ENCODE results near the gene SPECC1L. TPM values are rescaled to one million over a fixed set of nuclear protein-coding genes. Genes with fewer than 3 reads are reported as not detected.

Gene SPECC1L
- total RNA-seq, 1 donor from 2014 or later: 173 TPM

DNA sequence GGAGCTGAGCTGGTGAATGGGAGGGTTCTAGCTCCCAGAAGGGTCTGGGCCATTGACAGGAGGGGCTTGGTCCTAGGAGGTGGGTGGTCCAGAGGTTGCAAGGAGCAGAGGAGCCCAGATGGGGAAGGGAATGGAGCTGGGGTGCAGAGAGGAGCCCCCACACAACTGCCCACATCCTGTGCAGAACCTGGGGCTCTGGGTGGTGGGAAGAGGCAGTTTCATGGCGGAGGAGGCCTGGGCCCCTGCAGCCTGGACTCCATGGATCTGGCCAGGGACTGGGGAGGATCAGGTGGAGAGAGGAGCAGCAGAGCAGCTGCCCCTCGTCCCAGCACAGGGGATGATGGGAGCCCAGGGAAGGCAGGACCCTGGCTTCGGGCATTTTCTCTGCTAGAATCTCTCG is 155.8 kb downstream of the SPECC1L start:
- no peak for DNase-seq
- Mint-ChIP-seq H3K36me3 (ENCODE audit: unreplicated experiment) (peaks cover 7% of the 10 kb centered on the region), H3K27ac (ENCODE audit: unreplicated experiment) (no peak overlapping the region), H3K4me3 (ENCODE audit: unreplicated experiment) (no peak overlapping the region), H3K4me1 (ENCODE audit: low read depth, unreplicated experiment) (peaks cover 15% of the 10 kb centered on the region), H3K27me3 (ENCODE audit: unreplicated experiment) (peaks cover 27% of the 10 kb centered on the region), H3K9me3 (ENCODE audit: unreplicated experiment) (peaks cover 17% of the 10 kb centered on the region)
- TF ChIP-seq, protein P1, sequence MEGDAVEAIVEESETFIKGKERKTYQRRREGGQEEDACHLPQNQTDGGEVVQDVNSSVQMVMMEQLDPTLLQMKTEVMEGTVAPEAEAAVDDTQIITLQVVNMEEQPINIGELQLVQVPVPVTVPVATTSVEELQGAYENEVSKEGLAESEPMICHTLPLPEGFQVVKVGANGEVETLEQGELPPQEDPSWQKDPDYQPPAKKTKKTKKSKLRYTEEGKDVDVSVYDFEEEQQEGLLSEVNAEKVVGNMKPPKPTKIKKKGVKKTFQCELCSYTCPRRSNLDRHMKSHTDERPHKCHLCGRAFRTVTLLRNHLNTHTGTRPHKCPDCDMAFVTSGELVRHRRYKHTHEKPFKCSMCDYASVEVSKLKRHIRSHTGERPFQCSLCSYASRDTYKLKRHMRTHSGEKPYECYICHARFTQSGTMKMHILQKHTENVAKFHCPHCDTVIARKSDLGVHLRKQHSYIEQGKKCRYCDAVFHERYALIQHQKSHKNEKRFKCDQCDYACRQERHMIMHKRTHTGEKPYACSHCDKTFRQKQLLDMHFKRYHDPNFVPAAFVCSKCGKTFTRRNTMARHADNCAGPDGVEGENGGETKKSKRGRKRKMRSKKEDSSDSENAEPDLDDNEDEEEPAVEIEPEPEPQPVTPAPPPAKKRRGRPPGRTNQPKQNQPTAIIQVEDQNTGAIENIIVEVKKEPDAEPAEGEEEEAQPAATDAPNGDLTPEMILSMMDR (IDR thresholded peaks at IDR 0.05; ENCODE audit: partially characterized antibody, unreplicated experiment): no peak

DNA sequence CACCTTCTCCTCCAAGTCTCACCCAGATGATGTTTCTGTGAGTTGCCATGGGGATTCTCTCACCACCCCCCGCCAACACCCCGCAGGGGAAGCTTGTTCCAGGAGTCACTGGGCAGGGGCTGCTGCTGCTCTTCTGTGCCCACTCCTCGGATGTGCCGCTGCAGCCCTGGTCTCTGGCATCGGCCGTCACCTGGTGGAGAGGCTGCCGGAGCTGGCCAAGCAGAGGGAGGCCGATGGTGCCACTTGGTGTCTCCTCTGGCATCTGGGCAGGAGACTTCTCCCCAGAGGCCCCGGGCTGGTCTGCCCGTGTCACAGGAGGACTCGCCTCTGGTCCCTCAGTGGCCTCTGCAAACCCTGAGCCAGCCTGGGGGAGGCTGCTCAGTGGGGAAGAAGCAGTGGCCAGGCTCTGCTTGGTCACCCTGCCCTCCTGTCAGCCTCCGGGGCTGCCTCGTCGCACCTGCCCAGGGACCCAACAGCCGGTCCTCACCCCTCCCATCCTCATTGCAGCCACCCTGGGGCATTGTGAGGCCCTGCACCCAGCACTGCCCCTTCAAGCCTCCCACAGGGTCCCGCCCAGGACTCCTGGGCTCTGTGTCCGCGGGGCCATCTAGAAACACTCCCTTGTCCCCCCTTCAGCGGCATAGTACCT is 156.3 kb downstream of the SPECC1L start:
- H3K36me3 Mint-ChIP-seq (ENCODE audit: unreplicated experiment): peaks cover 7% of the 10 kb centered on the region
- H3K9me3 Mint-ChIP-seq (ENCODE audit: unreplicated experiment): peaks cover 17% of the 10 kb centered on the region
- TF ChIP-seq, protein P1 (IDR thresholded peaks at IDR 0.05; ENCODE audit: partially characterized antibody, unreplicated experiment): no peak
- peaks cover 20% of the 10 kb centered on the region for H3K4me1 Mint-ChIP-seq (ENCODE audit: low read depth, unreplicated experiment)
- peak; percentile 18 for DNase-seq
- no peak overlapping the region for H3K4me3 Mint-ChIP-seq (ENCODE audit: unreplicated experiment)
- no peak overlapping the region for H3K27ac Mint-ChIP-seq (ENCODE audit: unreplicated experiment)
- peaks cover 27% of the 10 kb centered on the region for H3K27me3 Mint-ChIP-seq (ENCODE audit: unreplicated experiment)

DNA sequence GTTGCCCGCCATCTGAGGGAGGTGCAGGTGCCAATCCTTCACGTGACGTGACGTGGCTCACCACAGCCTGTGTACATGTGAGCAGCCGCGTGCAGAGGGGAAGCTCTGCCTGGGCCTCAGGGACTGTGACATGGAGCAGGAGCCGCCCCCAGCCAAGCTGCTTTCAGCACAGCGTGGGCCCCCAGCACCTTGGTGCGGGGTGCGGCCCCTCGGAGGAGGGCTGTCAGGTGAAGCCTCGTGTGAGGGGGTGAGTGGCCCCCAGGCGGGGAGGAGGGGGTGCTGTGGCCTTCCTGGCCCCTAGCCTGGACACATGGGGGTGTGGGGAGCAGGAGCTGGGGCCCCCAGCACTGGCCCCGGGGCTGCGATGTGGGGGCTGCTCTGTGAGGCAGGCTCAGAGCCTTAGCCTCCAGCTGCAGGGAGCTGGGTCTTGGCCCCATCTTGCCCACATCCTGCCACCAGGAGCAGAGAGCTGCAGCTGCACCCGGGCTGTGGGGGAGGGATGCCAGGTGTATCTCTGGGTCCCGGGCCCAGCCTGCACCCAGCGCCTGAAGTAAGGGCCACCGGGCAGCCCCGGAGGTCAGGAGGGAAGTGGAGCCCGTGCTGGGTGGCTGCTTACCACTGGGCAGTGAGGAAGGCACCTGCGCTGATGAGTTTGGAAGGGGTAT is 157.0 kb downstream of the SPECC1L start, which contains the start of gene ADORA2A:
TSS of gene ADORA2A (plus strand) at position 100 of the 665 bp plus-strand sequence. CDS start 5,806 bp downstream, outside the sequence.
- DNase-seq: peak; percentile 18
- Mint-ChIP-seq H3K4me3 (ENCODE audit: unreplicated experiment) (peak within 1 kb of the TSS; percentile 18), H3K9me3 (ENCODE audit: unreplicated experiment) (peaks cover 17% of the 10 kb centered on the region), H3K27me3 (ENCODE audit: unreplicated experiment) (peaks cover 26% of the 10 kb centered on the region), H3K27ac (ENCODE audit: unreplicated experiment) (peak within 1 kb of the TSS; percentile 92), H3K4me1 (ENCODE audit: low read depth, unreplicated experiment) (peaks cover 20% of the 10 kb centered on the region), H3K36me3 (ENCODE audit: unreplicated experiment) (peaks cover 7% of the 10 kb centered on the region)
- TF ChIP-seq, protein P1 (IDR thresholded peaks at IDR 0.05; ENCODE audit: partially characterized antibody, unreplicated experiment): no peak

DNA sequence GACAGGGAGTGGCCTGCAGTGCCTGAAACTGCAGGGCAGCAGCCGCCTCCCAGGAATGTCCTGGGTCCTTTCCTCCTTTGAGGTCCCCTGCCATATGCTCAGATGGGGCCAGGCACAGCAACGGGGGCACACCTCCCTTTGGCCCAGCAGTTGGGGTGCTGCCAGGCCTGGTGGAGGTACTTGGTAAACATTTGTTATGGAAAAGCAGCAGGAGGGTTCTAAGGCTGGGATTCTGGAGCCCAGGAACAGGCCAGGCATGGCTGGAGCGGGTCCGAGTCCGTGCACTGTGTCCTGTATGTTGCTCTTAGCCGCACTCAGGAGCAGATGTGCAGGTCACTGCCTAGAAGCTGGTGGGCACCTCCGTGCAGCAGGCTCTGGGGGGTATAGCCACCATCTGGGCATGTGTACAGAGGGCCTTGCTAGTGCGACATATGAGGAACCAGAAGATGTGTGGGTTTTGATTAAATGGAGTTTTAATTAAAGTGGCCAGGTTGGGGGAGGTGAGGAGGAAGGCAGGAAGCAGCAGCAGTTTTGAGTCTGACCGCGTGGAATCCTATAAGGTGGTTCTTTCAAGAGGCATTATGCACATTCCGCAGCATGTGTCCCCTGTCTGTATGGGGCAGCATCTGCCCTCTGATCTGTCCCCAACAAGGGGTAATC is 158.2 kb downstream of the SPECC1L start:
- Mint-ChIP-seq H3K36me3 (ENCODE audit: unreplicated experiment) (peaks cover 7% of the 10 kb centered on the region), H3K9me3 (ENCODE audit: unreplicated experiment) (peaks cover 17% of the 10 kb centered on the region), H3K27me3 (ENCODE audit: unreplicated experiment) (peaks cover 25% of the 10 kb centered on the region), H3K4me1 (ENCODE audit: low read depth, unreplicated experiment) (peaks cover 20% of the 10 kb centered on the region), H3K4me3 (ENCODE audit: unreplicated experiment) (peak overlapping the region; percentile 18), H3K27ac (ENCODE audit: unreplicated experiment) (peak overlapping the region; percentile 92)
- TF ChIP-seq, protein P1 (IDR thresholded peaks at IDR 0.05; ENCODE audit: partially characterized antibody, unreplicated experiment): no peak
- peak; percentile 45 for DNase-seq

Measured in glutamatergic neuron (in vitro differentiated cells).